HG03196 (cell line): ENCODE measurements around the gene ABCF3.

Experiments used
- ATAC-seq: cut with Tn5 transposase; IDR thresholded peaks from one replicate; pipeline ENCODE4 v1.9.1; 2021; ENCODE audit not compliant: unreplicated experiment

The ABCF3 gene

GRCh38 chr3:184230603-184231528 is 44.9 kb downstream of the ABCF3 start:
- no peak for ATAC-seq

GRCh38 chr3:184231671-184232070 is 45.7 kb downstream of the ABCF3 start:
- no peak for ATAC-seq

- ATAC-seq: no peak
Observed at GRCh38 chr3:184233127-184233843, 47.3 kb downstream of the ABCF3 start.

- ATAC-seq: no peak
Observed at GRCh38 chr3:184234224-184234623, 48.2 kb downstream of the ABCF3 start.

- ATAC-seq: no peak
Observed at GRCh38 chr3:184234671-184235380, 48.8 kb downstream of the ABCF3 start.

GRCh38 chr3:184235381-184236032 is 49.5 kb downstream of the ABCF3 start:
- ATAC-seq: no peak

- no peak for ATAC-seq
Observed at GRCh38 chr3:184236033-184236410, 50.0 kb downstream of the ABCF3 start.

GRCh38 chr3:184236636-184237035 is 50.6 kb downstream of the ABCF3 start:
- no peak for ATAC-seq

GRCh38 chr3:184237211-184237610 is 51.2 kb downstream of the ABCF3 start:
- ATAC-seq: no peak

- no peak for ATAC-seq
Observed at GRCh38 chr3:184237807-184238206, 51.8 kb downstream of the ABCF3 start.

GRCh38 chr3:184238246-184238818 is 52.3 kb downstream of the ABCF3 start:
- ATAC-seq: no peak

GRCh38 chr3:184239221-184239620 is 53.2 kb downstream of the ABCF3 start:
- no peak for ATAC-seq

- ATAC-seq: no peak
Observed at GRCh38 chr3:184239708-184240107, 53.7 kb downstream of the ABCF3 start.

GRCh38 chr3:184240384-184241140 is 54.6 kb downstream of the ABCF3 start:
- ATAC-seq: no peak

GRCh38 chr3:184241141-184241446 is 55.1 kb downstream of the ABCF3 start:
- no peak for ATAC-seq

- no peak for ATAC-seq
Observed at GRCh38 chr3:184241447-184242296, 55.7 kb downstream of the ABCF3 start.

- ATAC-seq: no peak
Observed at GRCh38 chr3:184242297-184242685, 56.3 kb downstream of the ABCF3 start.
